SK-N-SH (cell line): ENCODE data around the gene CUL9. TPM values are rescaled to one million over a fixed set of nuclear protein-coding genes. Genes with fewer than 3 reads are reported as not detected.

Experiments used
- CTCF ChIA-PET: fragments of 300-600, 350-600 bp; formaldehyde crosslinking; extraction: SDS; loops from one replicate; lab custom pipeline; 2021; lab: Yijun Ruan, JAX
- POLR2A ChIA-PET: fragments of 350-600 bp; sonication (Branson Sonifier 250); formaldehyde crosslinking; extraction: SDS; loops from one replicate; lab custom pipeline; 2020; ENCODE audit warnings: antibody characterized with exemption, inconsistent platforms; lab: Yijun Ruan, JAX
- DNase-seq: peaks from one replicate; pipeline ENCODE4 v3.0.0; 2012
- H2AFZ ChIP-seq: fragments of 200-600 bp; sonication (generic); 2 replicates; pipeline ENCODE4 v1.8.1; 2016; ENCODE audit warnings: antibody characterized with exemption, mild to moderate bottlenecking, low read depth
- H3F3A ChIP-seq: fragments of 200-600 bp; sonication (generic); replicated peaks from 2 replicates; pipeline ENCODE3; 2016; ENCODE audit warnings: antibody characterized with exemption, mild to moderate bottlenecking; ENCODE audit not compliant: insufficient read depth
- H3K27ac ChIP-seq, 2 experiments: fragments of 200-500 bp in 1 of 2; fragments of 200-600 bp in 1 of 2; sonication (Bioruptor generic) in 1 of 2; sonication (generic), shearing (Covaris generic) in 1 of 2; 2 replicates each; pipeline versions ENCODE4 v1.5.1 to v1.6.1; 2014 to 2016; ENCODE audit warnings: low read depth in 2 of 2, inconsistent platforms in 1 of 2, low read length in 1 of 2, mild to moderate bottlenecking in 1 of 2, mixed read lengths in 1 of 2
- H3K27me3 ChIP-seq: fragments of 200-600 bp; sonication (generic), shearing (Covaris generic); 2 replicates; pipeline ENCODE4 v1.6.1; 2016; ENCODE audit warnings: mixed run types; ENCODE audit not compliant: insufficient read depth
- H3K36me3 ChIP-seq, 2 experiments: fragments of 200-500 bp in 1 of 2; fragments of 200-600 bp in 1 of 2; sonication (Bioruptor generic) in 1 of 2; sonication (generic) in 1 of 2; replicated peaks in 1 of 2; 2 replicates each; pipeline versions ENCODE3 to v1.5.1; 2014 to 2016; ENCODE audit warnings: low read length in 1 of 2, mild to moderate bottlenecking in 1 of 2; ENCODE audit not compliant: insufficient read depth in 2 of 2, control insufficient read depth in 1 of 2
- H3K4me1 ChIP-seq, 2 experiments: fragments of 200-500 bp in 1 of 2; fragments of 200-600 bp in 1 of 2; sonication (Bioruptor generic) in 1 of 2; sonication (generic), shearing (Covaris generic) in 1 of 2; 2 replicates each; pipeline versions ENCODE4 v1.5.1 to v1.6.1; 2014 to 2016; ENCODE audit warnings: low read depth in 1 of 2, low read length in 1 of 2, mixed run types in 1 of 2; ENCODE audit not compliant: insufficient read depth in 2 of 2, control insufficient read depth in 1 of 2
- H3K4me2 ChIP-seq: fragments of 200-600 bp; sonication (generic), shearing (Covaris generic); 2 replicates; pipeline ENCODE4 v1.6.1; 2017; ENCODE audit warnings: mixed run types
- H3K4me3 ChIP-seq, 2 experiments: fragments of 200-500 bp in 1 of 2; fragments of 200-600 bp in 1 of 2; sonication (Bioruptor generic) in 1 of 2; sonication (generic), shearing (Covaris generic) in 1 of 2; 2 replicates each; pipeline versions ENCODE4 v1.5.1 to v1.8.1; 2014 to 2016; ENCODE audit warnings: low read depth in 2 of 2, inconsistent platforms in 1 of 2, low read length in 1 of 2, mild to moderate bottlenecking in 1 of 2, mixed read lengths in 1 of 2, moderate library complexity in 1 of 2
- H3K79me2 ChIP-seq: fragments of 200-600 bp; sonication (generic); 2 replicates; pipeline ENCODE4 v1.8.1; 2017; ENCODE audit warnings: mild to moderate bottlenecking; ENCODE audit not compliant: insufficient read depth
- H3K9ac ChIP-seq: fragments of 200-600 bp; sonication (generic); 2 replicates; pipeline ENCODE4 v1.6.1; 2017; ENCODE audit warnings: mixed run types
- H3K9me2 ChIP-seq: fragments of 200-600 bp; sonication (generic); 2 replicates; pipeline ENCODE4 v1.6.1; 2017; ENCODE audit warnings: mixed run types
- H3K9me3 ChIP-seq: fragments of 200-600 bp; sonication (generic); 2 replicates; pipeline ENCODE4 v1.6.1; 2017; ENCODE audit warnings: mixed run types, mild to moderate bottlenecking, moderate library complexity
- H4K20me1 ChIP-seq: fragments of 200-600 bp; sonication (generic); 2 replicates; pipeline ENCODE4 v1.6.1; 2017; ENCODE audit warnings: mild to moderate bottlenecking, mixed run types; ENCODE audit not compliant: insufficient read depth
- EP300 ChIP-seq, 2 experiments: IDR thresholded peaks; 2 replicates each; pipeline versions ENCODE4 v1.4.0 to v1.6.1; 2012; ENCODE audit warnings: borderline replicate concordance in 1 of 2, low read depth in 1 of 2, low read length in 1 of 2
- EZH2phosphoT487 ChIP-seq: fragments of 200-600 bp; sonication (generic); IDR thresholded peaks from 2 replicates; pipeline ENCODE4 v1.6.1; 2017; ENCODE audit warnings: low read depth, mixed run types, mild to moderate bottlenecking, antibody characterized with exemption, moderate library complexity, borderline replicate concordance
- FOXJ3 ChIP-seq: sonication (generic); formaldehyde crosslinking; IDR thresholded peaks from 2 replicates; pipeline ENCODE4 v1.5.1; 2020; ENCODE audit warnings: mild to moderate bottlenecking, missing genetic modification reagents
- FOXM1 ChIP-seq: IDR thresholded peaks from 2 replicates; pipeline ENCODE4 v1.4.0; 2012; ENCODE audit warnings: low read depth, mild to moderate bottlenecking
- GABPA ChIP-seq: IDR thresholded peaks from 2 replicates; pipeline ENCODE4 v1.4.0; 2012; ENCODE audit warnings: low read depth, mild to moderate bottlenecking
- GATA2 ChIP-seq: sonication (generic); formaldehyde crosslinking; IDR thresholded peaks from 2 replicates; pipeline ENCODE4 v1.5.0; 2020; ENCODE audit warnings: mild to moderate bottlenecking, missing genetic modification reagents
- IRF3 ChIP-seq: fragments of 150-350 bp; IDR thresholded peaks from 2 replicates; pipeline ENCODE4 v1.6.1; 2016; ENCODE audit warnings: mild to moderate bottlenecking, low read depth, low read length
- JUND ChIP-seq: IDR thresholded peaks from 2 replicates; pipeline ENCODE4 v1.4.0; 2012
- MXI1 ChIP-seq: IDR thresholded peaks from 2 replicates; pipeline ENCODE4 v1.6.1; 2012; ENCODE audit warnings: mild to moderate bottlenecking, low read depth, low read length, improper control_type of control experiment
- NFIC ChIP-seq: IDR thresholded peaks from 2 replicates; pipeline ENCODE4 v1.4.0; 2012; ENCODE audit warnings: borderline replicate concordance
- POLR2AphosphoS5 ChIP-seq: IDR thresholded peaks from 2 replicates; pipeline ENCODE4 v1.6.1; 2012; ENCODE audit warnings: low read depth, low read length
- RCOR1 ChIP-seq: fragments of 150-350 bp; IDR thresholded peaks from 2 replicates; pipeline ENCODE4 v1.6.1; 2017; ENCODE audit warnings: antibody characterized with exemption, low read length
- RFX5 ChIP-seq: IDR thresholded peaks from 2 replicates; pipeline ENCODE4 v1.6.1; 2012; ENCODE audit warnings: mild to moderate bottlenecking, improper control_type of control experiment, low read length
- RXRA ChIP-seq: IDR thresholded peaks from 2 replicates; pipeline ENCODE4 v1.4.0; 2012; ENCODE audit warnings: low read depth, mild to moderate bottlenecking, borderline replicate concordance
- SIN3A ChIP-seq: IDR thresholded peaks from 2 replicates; pipeline ENCODE4 v1.6.1; 2012; ENCODE audit warnings: low read depth, mild to moderate bottlenecking, low read length, moderate library complexity, borderline replicate concordance
- SMC3 ChIP-seq: IDR thresholded peaks from 2 replicates; pipeline ENCODE4 v1.6.1; 2012; ENCODE audit warnings: low read depth, low read length, improper control_type of control experiment
- TAF1 ChIP-seq: IDR thresholded peaks from 2 replicates; pipeline ENCODE4 v1.6.1; 2012; ENCODE audit warnings: low read depth, mild to moderate bottlenecking, low read length, moderate library complexity, borderline replicate concordance
- TCF12 ChIP-seq: IDR thresholded peaks from 2 replicates; pipeline ENCODE4 v1.4.0; 2012
- TEAD4 ChIP-seq: IDR thresholded peaks from 2 replicates; pipeline ENCODE4 v1.4.0; 2012; ENCODE audit warnings: mild to moderate bottlenecking, borderline replicate concordance; ENCODE audit not compliant: insufficient read depth
- USF1 ChIP-seq: IDR thresholded peaks from 2 replicates; pipeline ENCODE4 v1.4.0; 2012; ENCODE audit warnings: low read depth, borderline replicate concordance
- YY1 ChIP-seq: IDR thresholded peaks from 2 replicates; pipeline ENCODE4 v1.4.0; 2012; ENCODE audit warnings: low read depth, mild to moderate bottlenecking
- WGBS: methylation state at CpG from one replicate; pipeline ENCODE4 v1.1.6; 2017; ENCODE audit warnings: low lambda C conversion rate; 5-methylcytosine and 5-hydroxymethylcytosine counted together
- polyA plus RNA-seq, 3 experiments: library from polyadenylated mRNA; depleted of rRNA; stranded (reverse); fragments of >200 nt; gene quantifications; 2 replicates each; pipeline ENCODE4 v1.2.3, GENCODE V29; 2012
- TF ChIP-seq, protein P1 (sequence below): fragments of 200-600 bp; sonication (generic); IDR thresholded peaks from 2 replicates; pipeline ENCODE4 v1.6.1; 2017; ENCODE audit warnings: antibody characterized with exemption, mild to moderate bottlenecking, moderate library complexity
- TF ChIP-seq, protein P2 (sequence below): IDR thresholded peaks from 2 replicates; pipeline ENCODE4; 2012

Gene CUL9
- polyA plus RNA-seq, 1 of the 3 experiments (the other 2 are of a cell fraction) = 37.7 TPM

DNA sequence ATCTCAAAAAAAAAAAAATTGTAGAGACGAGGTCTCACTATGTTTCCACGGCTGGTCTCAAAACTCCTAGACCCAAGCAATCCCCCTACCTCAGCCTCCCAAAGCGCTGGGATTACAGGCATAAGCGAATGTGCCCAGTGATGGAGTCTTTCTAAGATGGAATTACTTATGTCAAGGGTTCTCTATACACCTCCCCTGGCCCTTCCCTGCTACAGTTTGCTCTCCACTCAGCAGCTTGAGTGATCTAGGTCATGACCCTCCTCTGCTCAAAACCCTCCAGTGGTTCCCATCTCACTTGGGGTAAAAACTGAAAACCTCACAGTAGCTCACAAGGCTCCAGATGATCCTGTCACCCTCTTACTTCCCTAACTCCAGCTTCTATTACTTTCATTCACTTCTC is 49.1 kb downstream of the CUL9 start:
- no peak overlapping the region for H3K27ac ChIP-seq
- ChIA-PET POLR2A (no interaction called here), CTCF (interaction anchor here (0.6 to 1.5 kb wide), 3 partner anchors 9 to 276 kb away, joined by 3 to 4 read pairs (median 3); no protein-coding TSS in a partner anchor)
- H3K27me3 ChIP-seq = peaks cover 11% of the 10 kb centered on the region; the same call in 1 of the 2 replicates
- H2AFZ ChIP-seq = no peak overlapping the region
- no peak for TF ChIP-seq YY1
- TF ChIP-seq POLR2AphosphoS5 = no peak
- TF ChIP-seq TEAD4 = no peak
- TF ChIP-seq IRF3 = no peak
- no peak for TF ChIP-seq USF1
- no peak for TF ChIP-seq GATA2
- no peak for TF ChIP-seq JUND
- no peak for TF ChIP-seq FOXM1
- TF ChIP-seq FOXJ3 (CRISPR knock-in tag) = no peak
- TF ChIP-seq, protein P1, sequence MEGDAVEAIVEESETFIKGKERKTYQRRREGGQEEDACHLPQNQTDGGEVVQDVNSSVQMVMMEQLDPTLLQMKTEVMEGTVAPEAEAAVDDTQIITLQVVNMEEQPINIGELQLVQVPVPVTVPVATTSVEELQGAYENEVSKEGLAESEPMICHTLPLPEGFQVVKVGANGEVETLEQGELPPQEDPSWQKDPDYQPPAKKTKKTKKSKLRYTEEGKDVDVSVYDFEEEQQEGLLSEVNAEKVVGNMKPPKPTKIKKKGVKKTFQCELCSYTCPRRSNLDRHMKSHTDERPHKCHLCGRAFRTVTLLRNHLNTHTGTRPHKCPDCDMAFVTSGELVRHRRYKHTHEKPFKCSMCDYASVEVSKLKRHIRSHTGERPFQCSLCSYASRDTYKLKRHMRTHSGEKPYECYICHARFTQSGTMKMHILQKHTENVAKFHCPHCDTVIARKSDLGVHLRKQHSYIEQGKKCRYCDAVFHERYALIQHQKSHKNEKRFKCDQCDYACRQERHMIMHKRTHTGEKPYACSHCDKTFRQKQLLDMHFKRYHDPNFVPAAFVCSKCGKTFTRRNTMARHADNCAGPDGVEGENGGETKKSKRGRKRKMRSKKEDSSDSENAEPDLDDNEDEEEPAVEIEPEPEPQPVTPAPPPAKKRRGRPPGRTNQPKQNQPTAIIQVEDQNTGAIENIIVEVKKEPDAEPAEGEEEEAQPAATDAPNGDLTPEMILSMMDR = no peak
- TF ChIP-seq EP300 (IDR thresholded peaks at IDR 0.05; ENCODE audit: borderline replicate concordance in 1 of 2, low read depth in 1 of 2, low read length in 1 of 2) = no peak
- no peak for TF ChIP-seq SIN3A
- no peak for TF ChIP-seq GABPA
- 90% methylated on average over 4 of the region's 4 CpGs for WGBS
- no peak overlapping the region for H3K9ac ChIP-seq
- no peaks in the 10 kb centered on the region for H4K20me1 ChIP-seq
- H3K9me2 ChIP-seq = no peaks in the 10 kb centered on the region
- no peaks in the 10 kb centered on the region for H3K36me3 ChIP-seq
- H3K4me1 ChIP-seq = peaks cover 0 to 4% of the 10 kb centered on the region in 2 experiments; a peak in 1 of 4 replicates
- no peak overlapping the region for H3K4me3 ChIP-seq
- H3F3A ChIP-seq = no peaks in the 10 kb centered on the region
- no peaks in the 10 kb centered on the region for H3K9me3 ChIP-seq
- H3K4me2 ChIP-seq = no peak overlapping the region
- peaks cover 5% of the 10 kb centered on the region; the same call in 1 of the 2 replicates for H3K79me2 ChIP-seq
- no peak for DNase-seq

- ChIA-PET CTCF (interaction anchor here (0.6 to 1.1 kb wide), 3 partner anchors 9 to 275 kb away, joined by 3 read pairs; no protein-coding TSS in a partner anchor), POLR2A (no interaction called here)
- H3F3A ChIP-seq = no peaks in the 10 kb centered on the region
- no peaks in the 10 kb centered on the region for H3K36me3 ChIP-seq
- H3K27me3 ChIP-seq = peaks cover 11% of the 10 kb centered on the region; the same call in 1 of the 2 replicates
- no peak overlapping the region for H2AFZ ChIP-seq
- no peaks in the 10 kb centered on the region for H3K9me2 ChIP-seq
- no peaks in the 10 kb centered on the region for H4K20me1 ChIP-seq
- 22% methylated on average over 3 of the region's 3 CpGs for WGBS
- peaks cover 5% of the 10 kb centered on the region; the same call in 1 of the 2 replicates for H3K79me2 ChIP-seq
- no peak for DNase-seq
- no peak overlapping the region for H3K9ac ChIP-seq
- no peaks in the 10 kb centered on the region for H3K9me3 ChIP-seq
- H3K27ac ChIP-seq = no peak overlapping the region
- H3K4me3 ChIP-seq = no peak overlapping the region
- no peak overlapping the region for H3K4me2 ChIP-seq
- peaks cover 0 to 4% of the 10 kb centered on the region in 2 experiments; a peak in 1 of 4 replicates for H3K4me1 ChIP-seq
- TF ChIP-seq RFX5 = no peak
- no peak for TF ChIP-seq IRF3
- TF ChIP-seq RCOR1 = no peak
- TF ChIP-seq SMC3 = no peak
- no peak for TF ChIP-seq RXRA
- TF ChIP-seq YY1 = no peak
- TF ChIP-seq TAF1 = no peak
- TF ChIP-seq TCF12 = no peak
- no peak for TF ChIP-seq NFIC
- TF ChIP-seq EZH2phosphoT487 = no peak
- TF ChIP-seq, protein P2, sequence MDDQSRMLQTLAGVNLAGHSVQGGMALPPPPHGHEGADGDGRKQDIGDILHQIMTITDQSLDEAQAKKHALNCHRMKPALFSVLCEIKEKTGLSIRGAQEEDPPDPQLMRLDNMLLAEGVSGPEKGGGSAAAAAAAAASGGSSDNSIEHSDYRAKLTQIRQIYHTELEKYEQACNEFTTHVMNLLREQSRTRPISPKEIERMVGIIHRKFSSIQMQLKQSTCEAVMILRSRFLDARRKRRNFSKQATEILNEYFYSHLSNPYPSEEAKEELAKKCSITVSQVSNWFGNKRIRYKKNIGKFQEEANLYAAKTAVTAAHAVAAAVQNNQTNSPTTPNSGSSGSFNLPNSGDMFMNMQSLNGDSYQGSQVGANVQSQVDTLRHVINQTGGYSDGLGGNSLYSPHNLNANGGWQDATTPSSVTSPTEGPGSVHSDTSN = no peak
- TF ChIP-seq MXI1 = no peak
Measured at GRCh38 chr6:43231735-43232450, 49.9 kb downstream of the CUL9 start.
